Skeletal muscle tissue (tissue), 4 donors: ENCODE measurements around the gene RXRA. TPM values are rescaled to one million over a fixed set of nuclear protein-coding genes. Genes with fewer than 3 reads are reported as not detected.

Source experiments
- H3K27ac ChIP-seq: one replicate; pipeline ENCODE4 v1.7.0; 2013; ENCODE audit warnings: mild to moderate bottlenecking, low read depth, low read length, inconsistent platforms
- H3K27me3 ChIP-seq, 3 donors: one replicate each; pipeline ENCODE4 v1.7.0; 2013; ENCODE audit warnings: low read length in 3 of 3; ENCODE audit not compliant: control insufficient read depth in 3 of 3, insufficient read depth in 3 of 3
- H3K36me3 ChIP-seq, 3 donors: one replicate each; pipeline ENCODE4 v1.7.0; 2013; ENCODE audit warnings: low read length in 3 of 3; ENCODE audit not compliant: control insufficient read depth in 3 of 3, insufficient read depth in 3 of 3
- H3K4me1 ChIP-seq, 3 donors: one replicate each; pipeline ENCODE4 v1.7.0; 2013; ENCODE audit warnings: low read length in 3 of 3, mild to moderate bottlenecking in 3 of 3; ENCODE audit not compliant: control insufficient read depth in 3 of 3, insufficient read depth in 3 of 3
- H3K4me3 ChIP-seq, 3 donors: one replicate each; pipeline ENCODE4 v1.7.0; 2013; ENCODE audit warnings: low read length in 3 of 3
- H3K9ac ChIP-seq, 3 donors: one replicate each; pipeline ENCODE4 v1.7.0; 2013; ENCODE audit warnings: low read length in 3 of 3, mild to moderate bottlenecking in 3 of 3, moderate library complexity in 2 of 3, low read depth in 1 of 3
- H3K9me3 ChIP-seq, 3 donors: one replicate each; pipeline ENCODE4 v1.7.0; 2013; ENCODE audit warnings: low read length in 3 of 3; ENCODE audit not compliant: control insufficient read depth in 3 of 3
- total RNA-seq: library from RNA; depleted of rRNA; stranded (reverse); fragments of >200 nt; gene quantifications from one replicate; pipeline ENCODE4 v1.2.3, GENCODE V29; 2014
- donor health status: Osteomylitis.

The RXRA gene
- total RNA-seq, 1 donor from 2014 or later: 11.5 TPM

GRCh38 chr9:134408939-134409737 lies 82.9 kb downstream of the RXRA start:
- peaks cover 98 to 100% (median 100%) of the 10 kb centered on the region in 3 donors for H3K4me1 ChIP-seq
- H3K27me3 ChIP-seq: no peaks in the 10 kb centered on the region
- peak overlapping the region; percentile 91 for H3K27ac ChIP-seq
- H3K9me3 ChIP-seq: no peaks in the 10 kb centered on the region
- H3K36me3 ChIP-seq: peaks cover 0 to 5% (median 5%) of the 10 kb centered on the region in 3 donors
- peak overlapping the region; percentile 51 to 91 (median 73) for H3K9ac ChIP-seq
- H3K4me3 ChIP-seq: peak overlapping the region in 2 of 3 donors; percentile 43 to 52

- Histone ChIP-seq H3K4me3 (no peak overlapping the region), H3K9ac (peak overlapping the region; percentile 61 to 91 (median 73)), H3K27ac (peak overlapping the region; percentile 91), H3K36me3 (peaks cover 0 to 5% (median 5%) of the 10 kb centered on the region in 3 donors), H3K9me3 (no peaks in the 10 kb centered on the region), H3K4me1 (peaks cover 97 to 100% (median 99%) of the 10 kb centered on the region in 3 donors), H3K27me3 (no peaks in the 10 kb centered on the region)
Measured at GRCh38 chr9:134410071-134410834, 84.0 kb downstream of the RXRA start.

GRCh38 chr9:134410835-134411217 lies 84.6 kb downstream of the RXRA start:
- Histone ChIP-seq H3K27ac (peak overlapping the region; percentile 91), H3K4me1 (peaks cover 91 to 98% (median 93%) of the 10 kb centered on the region in 3 donors), H3K36me3 (peaks cover 0 to 5% (median 5%) of the 10 kb centered on the region in 3 donors), H3K9ac (peak overlapping the region in 2 of 3 donors; percentile 61 to 91), H3K27me3 (no peaks in the 10 kb centered on the region), H3K9me3 (no peaks in the 10 kb centered on the region), H3K4me3 (peak overlapping the region in 1 of 3 donors; percentile 49)

GRCh38 chr9:134411440-134412297 lies 85.4 kb downstream of the RXRA start:
- Histone ChIP-seq H3K36me3 (peaks cover 0 to 7% (median 7%) of the 10 kb centered on the region in 3 donors), H3K4me1 (peaks cover 84 to 96% (median 86%) of the 10 kb centered on the region in 3 donors), H3K9me3 (no peaks in the 10 kb centered on the region), H3K27me3 (no peaks in the 10 kb centered on the region), H3K4me3 (peak overlapping the region in 2 of 3 donors; percentile 40 to 49), H3K27ac (peak overlapping the region; percentile 91), H3K9ac (peak overlapping the region; percentile 38 to 91 (median 61))

GRCh38 chr9:134412298-134412711 lies 86.0 kb downstream of the RXRA start:
- H3K4me3 ChIP-seq: no peak overlapping the region
- H3K27ac ChIP-seq: peak overlapping the region; percentile 91
- peaks cover 84 to 96% (median 86%) of the 10 kb centered on the region in 3 donors for H3K4me1 ChIP-seq
- H3K27me3 ChIP-seq: no peaks in the 10 kb centered on the region
- no peaks in the 10 kb centered on the region for H3K9me3 ChIP-seq
- H3K9ac ChIP-seq: peak overlapping the region; percentile 38 to 91 (median 43)
- peaks cover 3 to 13% (median 13%) of the 10 kb centered on the region in 3 donors for H3K36me3 ChIP-seq

- Histone ChIP-seq H3K9ac (peak overlapping the region; percentile 65 to 91 (median 77)), H3K27me3 (no peaks in the 10 kb centered on the region), H3K9me3 (no peaks in the 10 kb centered on the region), H3K4me1 (peaks cover 78 to 96% (median 86%) of the 10 kb centered on the region in 3 donors), H3K27ac (peak overlapping the region; percentile 91), H3K4me3 (peak overlapping the region; percentile 14 to 53 (median 49)), H3K36me3 (peaks cover 3 to 20% (median 18%) of the 10 kb centered on the region in 3 donors)
Measured at GRCh38 chr9:134413112-134413715, 87.0 kb downstream of the RXRA start.

GRCh38 chr9:134413890-134414623 lies 87.8 kb downstream of the RXRA start:
- peak overlapping the region; percentile 91 for H3K27ac ChIP-seq
- H3K9me3 ChIP-seq: no peaks in the 10 kb centered on the region
- H3K4me3 ChIP-seq: peak overlapping the region; percentile 14 to 53 (median 49)
- peaks cover 78 to 96% (median 86%) of the 10 kb centered on the region in 3 donors for H3K4me1 ChIP-seq
- H3K36me3 ChIP-seq: peaks cover 3 to 22% (median 21%) of the 10 kb centered on the region in 3 donors
- no peaks in the 10 kb centered on the region for H3K27me3 ChIP-seq
- peak overlapping the region; percentile 65 to 91 (median 77) for H3K9ac ChIP-seq

- Histone ChIP-seq H3K27me3 (no peaks in the 10 kb centered on the region), H3K27ac (peak overlapping the region; percentile 91), H3K9me3 (no peaks in the 10 kb centered on the region), H3K36me3 (peaks cover 3 to 24% (median 23%) of the 10 kb centered on the region in 3 donors), H3K9ac (peak overlapping the region in 2 of 3 donors; percentile 72 to 91), H3K4me1 (peaks cover 77 to 96% (median 86%) of the 10 kb centered on the region in 3 donors), H3K4me3 (no peak overlapping the region)
Measured at GRCh38 chr9:134414900-134415425, 88.7 kb downstream of the RXRA start.
